ENCODE measurements around the gene TNFRSF19. TPM values are rescaled to one million over a fixed set of nuclear protein-coding genes. Genes with fewer than 3 reads are reported as not detected.

TNFRSF19 gene
- total RNA-seq, 2 experiments from 2014 or later: not detected

- intact Hi-C loops (cut with micrococcal nuclease; ENCODE audit: unreplicated experiment): loop anchor here (5.0 kb wide), 1 partner anchor 52 kb away; no protein-coding TSS in a partner anchor
- H4K20me1 ChIP-seq (ENCODE audit: insufficient read depth, low read length): no peaks in the 10 kb centered on the region
- no peak overlapping the region for H3K4me2 ChIP-seq (ENCODE audit: low read length)
- no peak for DNase-seq (ENCODE audit: low spot score)
- no peak overlapping the region for H3K4me3 ChIP-seq (ENCODE audit: low read depth, low read length, poor library complexity, severe bottlenecking)
- H3K9me2 ChIP-seq (ENCODE audit: insufficient read depth, low read length): 0 out of 2 replicates have a peak, but pooled peaks cover 3% of the 10 kb centered on the region
- CTCF ChIA-PET (ENCODE audit: unreplicated experiment): no interaction called here
- no peak for TF ChIP-seq CTCF (conservative IDR thresholded peaks at IDR 0.05; ENCODE audit: low read length)
- no peak for TF ChIP-seq EZH2phosphoT487 (IDR thresholded peaks at IDR 0.05; ENCODE audit: borderline replicate concordance, low read depth, low read length)
- no TSS peak for BruUV-seq (replicated peaks)
- no peaks in the 10 kb centered on the region for H3K79me2 ChIP-seq (ENCODE audit: insufficient read depth, low read depth, low read length)
- no peaks in the 10 kb centered on the region for H3K4me1 ChIP-seq (ENCODE audit: insufficient read depth, low read length, poor library complexity, severe bottlenecking)
- H3K36me3 ChIP-seq (ENCODE audit: insufficient read depth, low read length): no peaks in the 10 kb centered on the region
- no peak overlapping the region for H3K27ac ChIP-seq (ENCODE audit: low read depth, low read length, poor library complexity, severe bottlenecking)
- no peak overlapping the region for H2AFZ ChIP-seq (ENCODE audit: low read length)
- POLR2A ChIA-PET: no interaction called here
- no peaks in the 10 kb centered on the region for H3K9me3 ChIP-seq (ENCODE audit: low read length)
These were observed 30.3 kb downstream of the TNFRSF19 start for GRCh38 chr13:23600534-23600933.

- Histone ChIP-seq H3K4me2 (ENCODE audit: low read length) (no peak overlapping the region), H4K20me1 (ENCODE audit: insufficient read depth, low read length) (no peaks in the 10 kb centered on the region), H3K4me1 (ENCODE audit: insufficient read depth, low read length, poor library complexity, severe bottlenecking) (no peaks in the 10 kb centered on the region), H3K9me3 (ENCODE audit: low read length) (no peaks in the 10 kb centered on the region), H3K4me3 (ENCODE audit: low read depth, low read length, poor library complexity, severe bottlenecking) (no peak overlapping the region), H3K9me2 (ENCODE audit: insufficient read depth, low read length) (0 out of 2 replicates have a peak, but pooled peaks cover 3% of the 10 kb centered on the region), H3K79me2 (ENCODE audit: insufficient read depth, low read depth, low read length) (no peaks in the 10 kb centered on the region), H2AFZ (ENCODE audit: low read length) (no peak overlapping the region), H3K36me3 (ENCODE audit: insufficient read depth, low read length) (no peaks in the 10 kb centered on the region), H3K27ac (ENCODE audit: low read depth, low read length, poor library complexity, severe bottlenecking) (no peak overlapping the region)
- TF ChIP-seq EZH2phosphoT487 (IDR thresholded peaks at IDR 0.05; ENCODE audit: borderline replicate concordance, low read depth, low read length): no peak
- no peak for TF ChIP-seq CTCF (conservative IDR thresholded peaks at IDR 0.05; ENCODE audit: low read length)
- no TSS peak for BruUV-seq (replicated peaks)
- CTCF ChIA-PET (ENCODE audit: unreplicated experiment): no interaction called here
- POLR2A ChIA-PET: interaction anchor here (0.9 kb wide), 1 partner anchor 40 kb away, joined by 5 read pairs; no protein-coding TSS in a partner anchor
- DNase-seq (ENCODE audit: low spot score): no peak
- intact Hi-C loops (cut with micrococcal nuclease; ENCODE audit: unreplicated experiment): no loop called here
These were observed 35.6 kb downstream of the TNFRSF19 start for GRCh38 chr13:23605831-23606230.

- Histone ChIP-seq H3K9me2 (ENCODE audit: insufficient read depth, low read length) (0 out of 2 replicates have a peak, but pooled peaks cover 3% of the 10 kb centered on the region), H3K4me2 (ENCODE audit: low read length) (no peak overlapping the region), H3K79me2 (ENCODE audit: insufficient read depth, low read depth, low read length) (no peaks in the 10 kb centered on the region), H3K36me3 (ENCODE audit: insufficient read depth, low read length) (no peaks in the 10 kb centered on the region), H3K4me3 (ENCODE audit: low read depth, low read length, poor library complexity, severe bottlenecking) (no peak overlapping the region), H3K9me3 (ENCODE audit: low read length) (no peaks in the 10 kb centered on the region), H3K27ac (ENCODE audit: low read depth, low read length, poor library complexity, severe bottlenecking) (no peak overlapping the region), H3K4me1 (ENCODE audit: insufficient read depth, low read length, poor library complexity, severe bottlenecking) (no peaks in the 10 kb centered on the region), H2AFZ (ENCODE audit: low read length) (no peak overlapping the region), H4K20me1 (ENCODE audit: insufficient read depth, low read length) (no peaks in the 10 kb centered on the region)
- ChIA-PET CTCF (ENCODE audit: unreplicated experiment) (no interaction called here), POLR2A (interaction anchor here (0.6 to 0.8 kb wide), 2 partner anchors 196 to 219 kb away, joined by 3 to 4 read pairs; no protein-coding TSS in a partner anchor)
- intact Hi-C loops (cut with micrococcal nuclease; ENCODE audit: unreplicated experiment): no loop called here
- no peak for DNase-seq (ENCODE audit: low spot score)
- BruUV-seq (replicated peaks): no TSS peak
- TF ChIP-seq EZH2phosphoT487 (IDR thresholded peaks at IDR 0.05; ENCODE audit: borderline replicate concordance, low read depth, low read length) (no peak), CTCF (conservative IDR thresholded peaks at IDR 0.05; ENCODE audit: low read length) (no peak)
These were observed 37.9 kb downstream of the TNFRSF19 start for GRCh38 chr13:23608138-23608537.

Measured in OCI-LY7 (cell line).